AG09309 (cell line): ENCODE results near the gene GRB7.

Experiments
- DNase-seq: peaks from one replicate; pipeline ENCODE4 v3.0.0-alpha.2; 2010; ENCODE audit warnings: low read depth
- H3K4me3 ChIP-seq: 2 replicates; pipeline ENCODE4 v1.5.1; 2011; ENCODE audit warnings: mild to moderate bottlenecking, low read depth, low read length, moderate library complexity; ENCODE audit not compliant: control insufficient read depth
- CTCF ChIP-seq: IDR thresholded peaks from 2 replicates; pipeline ENCODE4 v1.5.1; 2011; ENCODE audit warnings: mild to moderate bottlenecking, low read depth, low read length, inconsistent platforms; ENCODE audit not compliant: insufficient read depth, control insufficient read depth; ENCODE audit errors: missing control alignments

The GRB7 gene

DNA sequence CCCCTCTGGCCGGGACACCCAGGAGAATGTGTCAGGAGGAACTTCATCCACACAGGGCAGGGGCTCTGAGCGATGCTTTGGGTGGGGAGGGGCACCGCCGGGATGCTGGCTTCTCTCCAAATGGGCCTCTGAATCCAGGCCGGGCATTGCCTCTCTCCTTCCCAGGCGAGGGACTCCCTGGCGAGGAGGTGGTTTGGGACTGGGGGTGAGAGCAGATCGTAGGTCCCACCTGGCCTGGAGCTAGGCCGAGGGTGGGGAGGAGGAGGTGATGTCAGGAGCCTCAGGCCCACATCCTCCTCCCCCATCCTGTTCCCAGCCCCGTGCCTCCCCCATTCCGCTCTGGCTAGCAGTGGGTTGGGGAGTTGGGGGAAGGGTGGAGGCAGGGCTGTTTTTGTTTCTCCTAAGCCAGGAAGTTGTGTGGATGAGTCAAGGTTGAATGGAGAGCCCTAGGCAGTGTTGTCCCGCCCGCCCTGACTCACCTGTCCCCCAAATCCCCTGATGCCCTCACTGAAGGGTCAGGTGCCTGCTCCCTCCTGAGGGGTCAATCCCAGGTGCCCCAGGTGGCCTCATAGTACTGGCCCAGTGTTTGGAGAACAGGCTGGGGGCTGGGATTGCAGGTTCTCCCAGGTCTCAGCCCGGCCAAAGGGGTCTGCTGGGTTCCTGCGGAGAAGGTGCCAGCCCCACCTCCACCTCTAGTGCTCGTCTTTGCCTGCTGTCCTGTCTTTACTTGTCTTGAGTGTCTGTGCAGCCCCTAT, 2.8 kb downstream of the GRB7 start:
- H3K4me3 ChIP-seq = no peak overlapping the region
- TF ChIP-seq CTCF = no peak
- DNase-seq = no peak

- H3K4me3 ChIP-seq = no peak overlapping the region
- no peak for TF ChIP-seq CTCF
- DNase-seq = no peak
Observed at GRCh38 chr17:39742126-39742855, 4.6 kb downstream of the GRB7 start.

GRCh38 chr17:39742856-39743436, 5.2 kb downstream of the GRB7 start:
- TF ChIP-seq CTCF = no peak
- H3K4me3 ChIP-seq = no peak overlapping the region
- DNase-seq = no peak

GRCh38 chr17:39744075-39744835, 6.5 kb downstream of the GRB7 start:
- no peak overlapping the region for H3K4me3 ChIP-seq
- TF ChIP-seq CTCF = no peak
- no peak for DNase-seq

GRCh38 chr17:39744836-39745215, 7.1 kb downstream of the GRB7 start:
- no peak for TF ChIP-seq CTCF
- DNase-seq = no peak
- H3K4me3 ChIP-seq = no peak overlapping the region
